22Rv1 (cell line): ENCODE data around the gene PPM1L.

Source experiments
- ZFX ChIP-seq: fragments of 450-650 bp; IDR thresholded peaks from 2 replicates; pipeline ENCODE4 v1.6.1; 2017; ENCODE audit warnings: antibody characterized with exemption, borderline replicate concordance
- TF ChIP-seq, protein P1 (sequence below): fragments of 450-650 bp; IDR thresholded peaks from 2 replicates; pipeline ENCODE4 v1.5.1; 2017; ENCODE audit warnings: mild to moderate bottlenecking

- TF ChIP-seq, protein P1, sequence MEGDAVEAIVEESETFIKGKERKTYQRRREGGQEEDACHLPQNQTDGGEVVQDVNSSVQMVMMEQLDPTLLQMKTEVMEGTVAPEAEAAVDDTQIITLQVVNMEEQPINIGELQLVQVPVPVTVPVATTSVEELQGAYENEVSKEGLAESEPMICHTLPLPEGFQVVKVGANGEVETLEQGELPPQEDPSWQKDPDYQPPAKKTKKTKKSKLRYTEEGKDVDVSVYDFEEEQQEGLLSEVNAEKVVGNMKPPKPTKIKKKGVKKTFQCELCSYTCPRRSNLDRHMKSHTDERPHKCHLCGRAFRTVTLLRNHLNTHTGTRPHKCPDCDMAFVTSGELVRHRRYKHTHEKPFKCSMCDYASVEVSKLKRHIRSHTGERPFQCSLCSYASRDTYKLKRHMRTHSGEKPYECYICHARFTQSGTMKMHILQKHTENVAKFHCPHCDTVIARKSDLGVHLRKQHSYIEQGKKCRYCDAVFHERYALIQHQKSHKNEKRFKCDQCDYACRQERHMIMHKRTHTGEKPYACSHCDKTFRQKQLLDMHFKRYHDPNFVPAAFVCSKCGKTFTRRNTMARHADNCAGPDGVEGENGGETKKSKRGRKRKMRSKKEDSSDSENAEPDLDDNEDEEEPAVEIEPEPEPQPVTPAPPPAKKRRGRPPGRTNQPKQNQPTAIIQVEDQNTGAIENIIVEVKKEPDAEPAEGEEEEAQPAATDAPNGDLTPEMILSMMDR = no peak
- TF ChIP-seq ZFX = no peak
These were observed 54.6 kb downstream of the PPM1L start for GRCh38 chr3:160810362-160811236.
